SK-N-MC (cell line): Measurements from ENCODE around the gene RAB19.

Source experiments
- DNase-seq: peaks from one replicate; pipeline ENCODE4 v3.0.0-alpha.2; 2011; ENCODE audit warnings: low read depth, low spot score
- H3K27ac ChIP-seq: fragments of 200-600 bp; sonication (generic); 2 replicates; pipeline ENCODE4 v1.5.1; 2016; ENCODE audit warnings: mixed run types
- H3K36me3 ChIP-seq: fragments of 200-600 bp; sonication (generic); 2 replicates; pipeline ENCODE4 v1.6.1; 2017; ENCODE audit warnings: antibody characterized with exemption, low read length, mixed read lengths; ENCODE audit not compliant: insufficient read depth
- H3K4me3 ChIP-seq: fragments of 200-600 bp; sonication (generic); 2 replicates; pipeline ENCODE4 v1.5.1; 2016
- H3K9ac ChIP-seq: fragments of 200-600 bp; sonication (generic); 2 replicates; pipeline ENCODE4 v1.8.0; 2017; ENCODE audit warnings: mixed run types, mixed read lengths; ENCODE audit not compliant: insufficient read length
- H3K9me3 ChIP-seq: fragments of 200-600 bp; sonication (generic); 2 replicates; pipeline ENCODE4 v1.6.1; 2017; ENCODE audit warnings: low read depth, mild to moderate bottlenecking, antibody characterized with exemption, low read length, moderate library complexity, mixed read lengths
- EZH2 ChIP-seq: fragments of 200-600 bp; sonication (generic); IDR thresholded peaks from one replicate; pipeline ENCODE4 v1.6.1; 2017; ENCODE audit warnings: antibody characterized with exemption
- FOXP2 ChIP-seq: optimal IDR thresholded peaks from 2 replicates; pipeline ENCODE3; 2011; ENCODE audit warnings: mild to moderate bottlenecking, moderate library complexity; ENCODE audit not compliant: insufficient read depth; ENCODE audit errors: extremely low read length, control extremely low read depth
- POLR2AphosphoS5 ChIP-seq: IDR thresholded peaks from 2 replicates; pipeline ENCODE4 v1.6.1; 2012; ENCODE audit warnings: mild to moderate bottlenecking, low read depth, low read length, borderline replicate concordance

The RAB19 gene

DNA sequence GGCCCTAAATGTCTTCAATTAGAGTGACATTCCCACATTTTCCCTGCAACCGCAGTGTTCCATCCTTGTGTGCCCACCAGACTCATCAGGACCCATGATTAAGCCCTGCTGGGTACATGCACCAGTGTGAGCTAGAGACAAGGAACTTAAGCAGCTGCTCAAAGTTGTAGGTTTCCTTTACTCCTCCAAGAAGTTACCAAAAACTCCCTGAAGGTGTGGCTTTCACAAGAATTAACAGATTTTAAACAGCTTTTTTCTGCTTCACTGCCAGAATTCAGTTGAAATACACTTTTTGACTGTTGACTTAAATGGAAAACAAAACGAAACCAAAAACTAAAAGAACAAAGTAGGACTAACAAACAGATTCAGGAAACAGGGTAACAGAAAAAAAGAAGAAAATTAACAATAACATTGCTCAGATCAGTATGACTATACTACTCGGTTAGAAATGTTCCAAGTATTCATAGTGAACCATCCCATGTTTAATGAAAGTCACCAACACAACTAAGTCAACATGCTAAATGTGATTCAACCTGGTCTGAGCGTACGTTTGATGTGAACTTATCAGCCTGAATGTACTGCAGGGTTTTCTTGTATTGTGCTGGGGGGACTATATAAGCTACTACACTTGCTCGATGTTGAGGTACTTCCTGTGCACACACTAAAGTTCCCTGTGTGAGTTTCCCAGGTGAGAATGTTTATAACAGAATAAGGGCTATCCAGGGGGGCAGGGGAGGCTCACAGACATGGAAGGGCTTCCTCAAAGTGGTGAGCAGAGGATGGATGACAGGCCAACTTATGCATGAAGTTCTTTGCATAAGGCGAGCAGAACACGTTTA lies 27.7 kb upstream of the RAB19 start:
- TF ChIP-seq EZH2: no peak
- TF ChIP-seq FOXP2: no peak
- TF ChIP-seq POLR2AphosphoS5: no peak
- H3K36me3 ChIP-seq: peaks cover 20% of the 10 kb centered on the region
- H3K4me3 ChIP-seq: no peak overlapping the region
- H3K9ac ChIP-seq: no peak overlapping the region
- H3K27ac ChIP-seq: peak overlapping the region; percentile 44; the same call in 1 of the 2 replicates
- DNase-seq: no peak
- no peaks in the 10 kb centered on the region for H3K9me3 ChIP-seq

DNA sequence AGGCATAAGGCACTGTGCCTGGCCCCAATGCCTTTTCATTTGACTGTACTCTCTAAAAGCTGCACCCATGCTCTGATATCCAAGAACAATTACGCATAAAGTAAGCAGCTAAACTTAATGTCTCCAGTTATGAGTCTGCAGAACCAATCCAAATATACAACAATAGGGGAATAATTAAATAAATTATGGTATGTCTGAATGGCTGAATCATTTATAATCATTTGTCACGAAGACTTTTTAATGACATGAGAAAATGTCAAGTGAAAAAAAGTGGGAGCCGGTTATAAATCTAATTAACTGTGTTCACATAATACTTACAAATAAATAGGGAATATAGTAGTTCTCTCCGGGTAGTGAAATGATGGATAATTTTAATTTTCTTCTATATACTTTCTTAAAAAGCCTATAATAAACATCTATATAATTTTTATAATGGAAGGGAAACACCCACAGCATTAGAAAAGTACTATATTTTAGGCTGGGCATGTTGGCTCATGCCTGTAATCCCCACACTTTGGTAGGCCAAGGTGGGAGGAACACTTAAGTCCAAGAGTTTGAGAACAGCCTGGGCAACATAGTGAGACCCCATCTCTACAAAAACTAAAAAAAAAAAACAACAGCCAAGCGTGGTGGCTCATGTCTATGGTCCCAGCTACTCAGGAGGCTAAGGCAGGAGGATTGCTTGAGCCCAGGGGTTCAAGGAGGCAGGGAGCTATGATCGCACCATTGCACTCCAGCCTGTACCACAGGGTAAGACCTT lies 19.7 kb upstream of the RAB19 start:
- no peak overlapping the region for H3K27ac ChIP-seq
- no peaks in the 10 kb centered on the region for H3K9me3 ChIP-seq
- DNase-seq: no peak
- no peak for TF ChIP-seq POLR2AphosphoS5
- no peak for TF ChIP-seq FOXP2
- no peak for TF ChIP-seq EZH2
- no peak overlapping the region for H3K9ac ChIP-seq
- H3K4me3 ChIP-seq: no peak overlapping the region
- peaks cover 20% of the 10 kb centered on the region for H3K36me3 ChIP-seq

DNA sequence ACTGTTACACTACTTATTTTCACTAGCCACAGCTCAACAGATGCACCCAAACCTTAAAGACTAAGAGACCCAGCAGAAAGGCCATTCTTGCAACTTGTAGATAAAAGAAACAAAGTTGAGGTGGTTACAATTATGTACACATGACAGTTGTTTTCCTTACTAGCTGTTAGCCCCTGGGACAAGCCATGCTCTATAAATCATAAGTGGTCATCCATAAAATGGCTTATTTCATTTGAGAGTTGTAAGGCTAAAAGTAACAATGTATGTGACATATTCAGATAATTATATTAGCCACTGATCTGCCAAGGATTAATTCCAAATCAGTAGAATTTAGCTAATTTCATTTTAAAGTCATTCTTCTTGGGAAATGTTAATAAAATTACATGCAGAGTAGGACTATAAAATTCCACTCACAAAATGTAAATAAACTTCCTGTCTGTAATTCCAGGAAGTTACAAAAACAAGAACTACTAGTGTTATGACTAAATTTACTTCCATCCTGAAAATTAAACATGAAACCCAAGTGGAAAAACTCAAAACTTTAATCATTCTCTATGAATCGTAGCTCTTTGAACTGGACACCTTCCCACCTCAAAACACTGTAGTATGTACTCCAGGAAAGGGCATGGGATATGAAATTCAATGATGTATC lies 18.8 kb upstream of the RAB19 start:
- Histone ChIP-seq H3K36me3 (peaks cover 12% of the 10 kb centered on the region), H3K27ac (no peak overlapping the region; the same call in 1 of the 2 replicates), H3K9me3 (no peaks in the 10 kb centered on the region), H3K9ac (no peak overlapping the region), H3K4me3 (no peak overlapping the region)
- DNase-seq: no peak
- no peak for TF ChIP-seq EZH2
- no peak; the same call in 1 of the 2 replicates for TF ChIP-seq POLR2AphosphoS5
- TF ChIP-seq FOXP2: no peak

DNA sequence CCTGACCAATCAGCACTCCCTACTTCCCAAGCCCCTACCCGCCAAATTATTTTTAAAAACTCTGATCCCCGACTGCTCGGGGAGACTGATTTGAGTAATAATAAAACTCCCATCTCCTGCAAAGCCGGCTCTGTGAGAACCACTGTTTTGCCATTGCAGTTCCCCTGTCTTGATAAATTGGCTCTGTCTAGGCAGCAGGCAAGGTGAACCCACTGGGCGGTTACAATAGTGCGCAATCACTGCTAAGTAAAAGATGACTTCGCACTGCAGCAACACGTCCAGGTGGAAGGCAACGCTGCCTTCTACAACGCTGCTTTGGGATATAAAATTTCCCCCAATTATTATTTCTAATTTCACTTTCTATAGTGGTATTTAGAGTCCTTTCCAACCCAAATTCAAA lies 14.4 kb upstream of the RAB19 start:
- H3K36me3 ChIP-seq: no peaks in the 10 kb centered on the region
- H3K9ac ChIP-seq: no peak overlapping the region
- no peak for TF ChIP-seq FOXP2
- TF ChIP-seq POLR2AphosphoS5: no peak
- no peak for TF ChIP-seq EZH2
- DNase-seq: no peak
- H3K27ac ChIP-seq: no peak overlapping the region
- no peak overlapping the region for H3K4me3 ChIP-seq
- no peaks in the 10 kb centered on the region for H3K9me3 ChIP-seq

DNA sequence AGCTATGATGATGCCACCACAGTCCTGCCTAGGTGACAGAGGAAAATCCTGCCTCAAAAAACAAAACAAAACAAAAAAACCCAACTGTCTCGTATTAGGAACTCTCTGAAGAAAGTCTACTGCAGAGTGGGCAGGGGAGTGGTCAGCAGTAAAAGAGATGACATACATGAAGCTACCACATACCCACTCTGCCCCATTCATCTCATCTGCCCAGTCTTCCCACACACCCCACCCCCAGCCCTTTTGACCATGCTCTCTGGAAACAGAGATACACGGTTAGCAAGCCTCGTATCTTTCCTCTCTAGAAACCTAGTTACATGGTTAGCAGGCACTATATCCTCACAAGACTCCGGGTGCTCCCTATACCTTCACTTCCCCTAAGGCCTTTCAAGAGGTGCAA lies 13.8 kb upstream of the RAB19 start:
- Histone ChIP-seq H3K27ac (no peak overlapping the region), H3K9ac (no peak overlapping the region), H3K36me3 (no peaks in the 10 kb centered on the region), H3K9me3 (no peaks in the 10 kb centered on the region), H3K4me3 (no peak overlapping the region)
- no peak for DNase-seq
- TF ChIP-seq FOXP2: no peak
- TF ChIP-seq POLR2AphosphoS5: no peak
- no peak for TF ChIP-seq EZH2

DNA sequence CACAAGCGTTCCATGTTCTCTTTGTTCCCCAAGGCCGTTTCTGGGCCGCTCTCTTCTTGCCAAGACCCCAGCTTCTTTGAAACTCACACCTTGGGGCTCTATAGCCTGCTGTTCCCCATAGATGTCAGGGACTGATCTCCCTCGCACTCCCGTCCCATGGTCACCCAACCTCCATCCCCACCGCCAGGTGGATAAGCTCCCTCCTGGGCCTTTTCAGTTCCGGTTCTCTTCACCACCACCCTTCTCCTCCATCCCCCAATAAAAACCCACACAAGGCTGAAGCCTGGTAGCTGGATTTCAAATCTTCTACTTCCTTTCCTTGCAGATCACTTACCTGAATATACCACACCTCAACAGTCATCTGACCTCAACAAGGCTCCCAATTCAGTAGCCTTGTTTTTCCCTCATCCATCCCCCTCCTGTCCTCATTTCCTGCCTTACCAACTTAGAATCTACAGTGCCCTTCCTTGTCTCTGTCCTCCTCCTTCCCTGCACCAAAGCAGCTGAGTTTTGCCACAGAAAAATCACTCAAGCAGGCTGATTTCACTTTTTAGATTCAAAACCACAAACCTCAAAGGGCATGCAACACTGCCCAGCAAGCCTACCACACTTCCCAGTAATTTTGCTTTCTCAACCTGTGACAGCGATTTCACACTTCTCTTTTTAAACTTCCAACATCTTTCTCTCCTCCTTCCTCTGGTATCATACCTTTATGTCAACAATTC lies 13.2 kb upstream of the RAB19 start:
- Histone ChIP-seq H3K36me3 (no peaks in the 10 kb centered on the region), H3K9me3 (no peaks in the 10 kb centered on the region), H3K4me3 (no peak overlapping the region), H3K27ac (no peak overlapping the region), H3K9ac (no peak overlapping the region)
- no peak for DNase-seq
- no peak for TF ChIP-seq POLR2AphosphoS5
- no peak for TF ChIP-seq EZH2
- no peak for TF ChIP-seq FOXP2

DNA sequence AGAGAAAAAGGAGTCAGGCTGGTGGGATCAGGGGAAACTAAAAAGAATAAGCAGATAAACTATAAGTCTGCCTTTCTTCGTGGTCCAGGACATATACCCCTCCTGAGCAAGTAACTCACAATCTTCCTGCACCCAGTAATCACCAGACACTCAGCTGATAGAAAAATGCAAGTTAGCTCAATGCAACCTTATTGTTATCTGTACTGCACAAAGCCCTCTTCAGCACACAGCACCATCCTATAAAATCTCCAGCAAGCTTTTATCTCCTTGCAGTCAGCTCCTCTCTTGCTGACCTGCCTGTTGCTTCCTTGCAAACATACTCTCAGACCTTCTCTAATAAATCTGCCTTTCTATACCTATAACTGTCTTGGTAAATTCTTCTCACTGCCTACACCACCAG lies 12.2 kb upstream of the RAB19 start:
- H3K9ac ChIP-seq: no peak overlapping the region
- no peak overlapping the region for H3K4me3 ChIP-seq
- no peak overlapping the region for H3K27ac ChIP-seq
- no peaks in the 10 kb centered on the region for H3K36me3 ChIP-seq
- TF ChIP-seq POLR2AphosphoS5 (no peak), EZH2 (no peak), FOXP2 (no peak)
- no peak for DNase-seq
- no peaks in the 10 kb centered on the region for H3K9me3 ChIP-seq

DNA sequence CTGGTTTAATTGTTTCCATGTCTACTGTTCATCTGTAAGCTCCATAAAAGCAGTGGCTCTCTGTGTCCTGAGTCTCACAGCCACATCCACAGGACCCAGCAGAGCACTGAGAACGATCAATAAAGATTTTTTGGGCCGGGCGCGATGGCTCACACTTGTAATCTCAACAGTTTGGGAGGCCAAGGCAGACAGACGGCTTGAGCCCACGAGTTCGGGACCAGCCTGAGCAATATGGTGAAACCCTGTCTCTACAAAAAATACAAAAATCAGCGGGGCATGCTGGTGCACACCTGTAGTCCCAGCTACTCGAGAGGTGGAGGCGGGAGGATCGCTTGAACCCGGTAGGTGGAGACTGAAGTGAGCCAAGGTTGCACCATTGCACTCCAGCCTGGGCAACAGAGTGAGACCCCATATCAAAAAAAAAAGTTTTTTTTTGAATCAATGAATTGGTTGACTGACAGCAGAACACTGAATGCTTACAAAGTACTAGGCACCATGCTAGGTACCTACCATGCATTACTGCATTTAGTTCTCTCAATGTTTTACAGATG lies 10.0 kb upstream of the RAB19 start:
- TF ChIP-seq EZH2 (no peak), POLR2AphosphoS5 (no peak), FOXP2 (no peak)
- no peak overlapping the region for H3K27ac ChIP-seq
- H3K9me3 ChIP-seq: no peaks in the 10 kb centered on the region
- H3K9ac ChIP-seq: no peak overlapping the region
- no peaks in the 10 kb centered on the region for H3K36me3 ChIP-seq
- DNase-seq: no peak
- no peak overlapping the region for H3K4me3 ChIP-seq
